ENCODE data around the gene ATP23. TPM values are rescaled to one million over a fixed set of nuclear protein-coding genes. Genes with fewer than 3 reads are reported as not detected.

Gene ATP23
- total RNA-seq, 1 experiment from 2014 or later, result 9.1 TPM

- TF ChIP-seq POLR2AphosphoS5 (IDR thresholded peaks at IDR 0.05; ENCODE audit: low read depth, low read length) (no peak), ELF1 (IDR thresholded peaks at IDR 0.05; ENCODE audit: borderline replicate concordance, low read depth) (no peak), FOSL1 (IDR thresholded peaks at IDR 0.05; ENCODE audit: low read depth) (no peak), ZFX (IDR thresholded peaks at IDR 0.05) (no peak), ZNF274 (IDR thresholded peaks at IDR 0.05; ENCODE audit: low read depth, low read length) (no peak), TCF7L2 (IDR thresholded peaks at IDR 0.05; ENCODE audit: borderline replicate concordance, extremely low read depth, insufficient read depth, insufficient read length) (no peak), JUND (IDR thresholded peaks at IDR 0.05) (no peak)
These were observed 6.5 kb upstream of the ATP23 start (continued) for GRCh38 chr12:57934819-57935218.

GRCh38 chr12:57935331-57935730, 6.0 kb upstream of the ATP23 start:
- BruUV-seq (replicated peaks), result no TSS peak
- DNase-seq (ENCODE audit: low read depth, low spot score) (no peak), ATAC-seq (no peak)
- no peaks in the 10 kb centered on the region for H4K20me1 ChIP-seq (ENCODE audit: insufficient read depth)
- TF ChIP-seq ATF3 (IDR thresholded peaks at IDR 0.05) (no peak), CEBPB (IDR thresholded peaks at IDR 0.05; ENCODE audit: low read depth) (no peak), ZBTB33 (IDR thresholded peaks at IDR 0.05; ENCODE audit: extremely low read depth, insufficient replicate concordance, low read length) (no peak), CTCF (IDR thresholded peaks at IDR 0.05 in 2 of 3, conservative IDR thresholded peaks at IDR 0.05 in 1 of 3; ENCODE audit: borderline replicate concordance in 1 of 3, insufficient read depth in 1 of 3, low read depth in 2 of 3, low read length in 2 of 3) (no peak)
- no peaks in the 10 kb centered on the region for H3K9me3 ChIP-seq (ENCODE audit: control insufficient read depth in 1 of 2, insufficient read depth in 1 of 2, low read depth in 1 of 2, low read length in 2 of 2)
- H3K9ac ChIP-seq (ENCODE audit: low read length), result peak overlapping the region; percentile 69
- H3K4me2 ChIP-seq (ENCODE audit: low read length), result peak overlapping the region; percentile 90
- H3K9me2 ChIP-seq (ENCODE audit: insufficient read depth), result no peaks in the 10 kb centered on the region
- ChIA-PET POLR2A (no interaction called here), RAD21 (ENCODE audit: low non-redundant PET in 1 of 2, low total read pairs in 2 of 2, uncharacterized antibody in 2 of 2, unreplicated experiment in 2 of 2) (no interaction called here), CTCF (no interaction called here)
- H3K27me3 ChIP-seq (ENCODE audit: insufficient read depth, low read length), result no peaks in the 10 kb centered on the region
- H3K79me2 ChIP-seq (ENCODE audit: insufficient read depth, low read length), result no peaks in the 10 kb centered on the region
- H3K4me3 ChIP-seq (replicated peaks in 1 of 2; ENCODE audit: low read depth in 1 of 2, low read length in 2 of 2), result peak overlapping the region; percentile 61 to 69
- H3K27ac ChIP-seq (ENCODE audit: low read depth, low read length), result no peak overlapping the region
- peak overlapping the region; percentile 70 for H2AFZ ChIP-seq (ENCODE audit: low read depth, low read length, poor library complexity, severe bottlenecking)
- no peaks in the 10 kb centered on the region for H3K36me3 ChIP-seq (ENCODE audit: control insufficient read depth in 1 of 2, insufficient read depth in 2 of 2, low read length in 2 of 2)
- intact Hi-C loops (cut with micrococcal nuclease), result no loop called here
- peaks cover under 1 to 13% of the 10 kb centered on the region in 2 experiments; a peak in 3 of 4 replicates for H3K4me1 ChIP-seq (ENCODE audit: control insufficient read depth in 1 of 2, insufficient read depth in 2 of 2, low read length in 2 of 2)
